HG02763 (cell line): Measurements from ENCODE around the gene USP24.

Source experiments
- ATAC-seq: cut with Tn5 transposase; IDR thresholded peaks from one replicate; pipeline ENCODE4 v1.9.1; 2021; ENCODE audit warnings: mild to moderate bottlenecking, moderate library complexity; ENCODE audit not compliant: unreplicated experiment

The USP24 gene

GRCh38 chr1:55057270-55057955 is 157.8 kb downstream of the USP24 start:
- no peak for ATAC-seq

- ATAC-seq = no peak
Observed at GRCh38 chr1:55056632-55056992, 158.6 kb downstream of the USP24 start.

- no peak for ATAC-seq
Observed at GRCh38 chr1:55055951-55056631, 159.1 kb downstream of the USP24 start.

GRCh38 chr1:55055084-55055882 is 159.9 kb downstream of the USP24 start:
- no peak for ATAC-seq

- ATAC-seq = no peak
Observed at GRCh38 chr1:55054396-55054795, 160.8 kb downstream of the USP24 start.

GRCh38 chr1:55053265-55053954 is 161.8 kb downstream of the USP24 start:
- no peak for ATAC-seq

- no peak for ATAC-seq
Observed at GRCh38 chr1:55052221-55053142, 162.7 kb downstream of the USP24 start.

- no peak for ATAC-seq
Observed at GRCh38 chr1:55051621-55052020, 163.5 kb downstream of the USP24 start.

- no peak for ATAC-seq
Observed at GRCh38 chr1:55051169-55051568, 164.0 kb downstream of the USP24 start.

- ATAC-seq = no peak
Observed at GRCh38 chr1:55050283-55050682, 164.9 kb downstream of the USP24 start.

- no peak for ATAC-seq
Observed at GRCh38 chr1:55049914-55050278, 165.3 kb downstream of the USP24 start.

- no peak for ATAC-seq
Observed at GRCh38 chr1:55049271-55049913, 165.8 kb downstream of the USP24 start.

GRCh38 chr1:55048453-55049270 is 166.5 kb downstream of the USP24 start:
- no peak for ATAC-seq

GRCh38 chr1:55047611-55048010 is 167.6 kb downstream of the USP24 start:
- no peak for ATAC-seq

- no peak for ATAC-seq
Observed at GRCh38 chr1:55046871-55047270, 168.3 kb downstream of the USP24 start.

GRCh38 chr1:55045430-55045829 is 169.7 kb downstream of the USP24 start:
- no peak for ATAC-seq

GRCh38 chr1:55044617-55045397 is 170.4 kb downstream of the USP24 start:
- no peak for ATAC-seq

GRCh38 chr1:55043726-55044125 is 171.4 kb downstream of the USP24 start:
- ATAC-seq = no peak
